Esophagus (tissue), 2 donors: ENCODE measurements around the gene SLC8B1. TPM values are rescaled to one million over a fixed set of nuclear protein-coding genes. Genes with fewer than 3 reads are reported as not detected.
"Not testable (repeated sequence)": the region's sequence is repeated elsewhere in the genome, so short reads cannot be mapped to it uniquely, and the experiment has no call there.

Experiments used
- H3K27ac ChIP-seq, 2 donors: one replicate each; pipeline ENCODE4 v1.5.1; 2013; ENCODE audit warnings: low read depth in 2 of 2, mild to moderate bottlenecking in 2 of 2, inconsistent platforms in 1 of 2, low read length in 1 of 2, moderate library complexity in 1 of 2
- H3K27me3 ChIP-seq, 2 donors: one replicate each; pipeline ENCODE4 v1.6.1; 2013; ENCODE audit warnings: low read length in 2 of 2, control low read depth in 1 of 2, mild to moderate bottlenecking in 1 of 2; ENCODE audit not compliant: insufficient read depth in 2 of 2, control insufficient read depth in 1 of 2
- H3K36me3 ChIP-seq, 2 donors: one replicate each; pipeline ENCODE4 v1.6.1; 2013; ENCODE audit warnings: low read length in 1 of 2; ENCODE audit not compliant: control insufficient read depth in 2 of 2, insufficient read depth in 2 of 2
- H3K4me1 ChIP-seq, 2 donors: one replicate each; pipeline ENCODE4 v1.6.1; 2013; ENCODE audit warnings: low read length in 1 of 2; ENCODE audit not compliant: control insufficient read depth in 2 of 2, insufficient read depth in 2 of 2
- H3K4me3 ChIP-seq, 2 donors: one replicate each; pipeline ENCODE4 v1.5.1; 2013; ENCODE audit warnings: low read length in 2 of 2, mild to moderate bottlenecking in 2 of 2, low read depth in 1 of 2, moderate library complexity in 1 of 2
- H3K9me3 ChIP-seq, 2 donors: one replicate each; pipeline ENCODE4 v1.6.1; 2013; ENCODE audit warnings: mild to moderate bottlenecking in 2 of 2, low read depth in 1 of 2, low read length in 1 of 2, moderate library complexity in 1 of 2; ENCODE audit not compliant: control insufficient read depth in 2 of 2, insufficient read depth in 1 of 2
- WGBS, 2 donors: extraction: QIAGEN DNeasy Blood & Tissue Kit; methylation state at CpG; one replicate each; pipeline ENCODE4 v1.1.7; 2013; 5-methylcytosine and 5-hydroxymethylcytosine counted together
- polyA plus RNA-seq, 2 donors: library from polyadenylated mRNA; stranded (reverse); fragments of 200-250 nt; gene quantifications; one replicate each; pipeline ENCODE4 v1.2.3, GENCODE V29; 2013
- donor health status: healthy with polysubstance abuse.
- donor health status: Bipolar disorder and iron deficiency.

Gene SLC8B1
- polyA plus RNA-seq, 2 donors: 17.2 to 19.3 TPM

GRCh38 chr12:113359133-113359938 is 24.4 kb upstream of the SLC8B1 start:
- Histone ChIP-seq H3K27me3 (no peaks in the 10 kb centered on the region), H3K9me3 (no peaks in the 10 kb centered on the region), H3K4me1 (peaks cover 0 to 6% of the 10 kb centered on the region in 2 donors), H3K27ac (peak overlapping the region; percentile 74 to 85), H3K36me3 (no peaks in the 10 kb centered on the region), H3K4me3 (peak overlapping the region; percentile 70 to 90)
- WGBS, 2 donors: 30 to 42% methylated on average over 11 of the region's 11 CpGs

GRCh38 chr12:113358381-113359132 is 23.6 kb upstream of the SLC8B1 start, which contains the start of gene PLBD2:
Gene PLBD2 (plus strand): TSS chr12:113358587. CDS start chr12:113358601, 14 bp downstream.
- H3K36me3 ChIP-seq: no peaks in the 10 kb centered on the region
- H3K9me3 ChIP-seq: no peaks in the 10 kb centered on the region
- no peaks in the 10 kb centered on the region for H3K27me3 ChIP-seq
- WGBS, 2 donors: 1% methylated on average over 66 to 67 of the region's 67 CpGs
- H3K27ac ChIP-seq: peak within 1 kb of the TSS; percentile 74 to 85
- peak within 1 kb of the TSS; percentile 70 to 90 for H3K4me3 ChIP-seq
- peaks cover 0 to 6% of the 10 kb centered on the region in 2 donors for H3K4me1 ChIP-seq

- H3K4me1 ChIP-seq, H3K9me3 ChIP-seq, H3K27ac ChIP-seq, H3K27me3 ChIP-seq, H3K4me3 ChIP-seq, H3K36me3 ChIP-seq: not testable (repeated sequence)
- 90 to 92% methylated on average over 7 of the region's 7 CpGs for WGBS, 2 donors
These were observed 19.3 kb upstream of the SLC8B1 start for GRCh38 chr12:113354192-113354591.

GRCh38 chr12:113351089-113351488 is 16.2 kb upstream of the SLC8B1 start:
- H3K9me3 ChIP-seq: no peaks in the 10 kb centered on the region

GRCh38 chr12:113348849-113349536 is 14.1 kb upstream of the SLC8B1 start:
- WGBS, 2 donors: 59 to 69% methylated on average over 19 of the region's 19 CpGs
- Histone ChIP-seq H3K4me3 (no peak overlapping the region), H3K36me3 (no peaks in the 10 kb centered on the region), H3K27ac (no peak overlapping the region), H3K27me3 (no peaks in the 10 kb centered on the region), H3K9me3 (no peaks in the 10 kb centered on the region), H3K4me1 (no peaks in the 10 kb centered on the region)

More at GRCh38 chr12:113351089-113351488, 16.2 kb upstream of the SLC8B1 start:
- no peaks in the 10 kb centered on the region for H3K4me1 ChIP-seq
- no peak overlapping the region for H3K4me3 ChIP-seq
- H3K27ac ChIP-seq: no peak overlapping the region
- H3K27me3 ChIP-seq: no peaks in the 10 kb centered on the region
- no peaks in the 10 kb centered on the region for H3K36me3 ChIP-seq

- Histone ChIP-seq H3K27ac (no peak overlapping the region), H3K36me3 (no peaks in the 10 kb centered on the region), H3K27me3 (no peaks in the 10 kb centered on the region), H3K4me1 (no peaks in the 10 kb centered on the region), H3K4me3 (no peak overlapping the region), H3K9me3 (no peaks in the 10 kb centered on the region)
- WGBS, 2 donors: 61 to 81% methylated on average over 2 of the region's 2 CpGs
These were observed 13.0 kb upstream of the SLC8B1 start for GRCh38 chr12:113347892-113348291.

- H3K4me3 ChIP-seq: no peak overlapping the region
- WGBS, 2 donors: 87 to 93% methylated on average over 3 of the region's 3 CpGs
- H3K27ac ChIP-seq: no peak overlapping the region
- H3K36me3 ChIP-seq: no peaks in the 10 kb centered on the region
- H3K9me3 ChIP-seq: no peaks in the 10 kb centered on the region
- no peaks in the 10 kb centered on the region for H3K4me1 ChIP-seq
- H3K27me3 ChIP-seq: no peaks in the 10 kb centered on the region
These were observed 12.2 kb upstream of the SLC8B1 start for GRCh38 chr12:113347107-113347506.

- 82 to 87% methylated on average over 5 of the region's 5 CpGs for WGBS, 2 donors
- Histone ChIP-seq H3K4me3 (no peak overlapping the region), H3K36me3 (no peaks in the 10 kb centered on the region), H3K27me3 (no peaks in the 10 kb centered on the region), H3K4me1 (no peaks in the 10 kb centered on the region), H3K27ac (no peak overlapping the region), H3K9me3 (no peaks in the 10 kb centered on the region)
These were observed 11.4 kb upstream of the SLC8B1 start for GRCh38 chr12:113346353-113346752.

GRCh38 chr12:113345318-113345717 is 10.4 kb upstream of the SLC8B1 start:
- WGBS, 2 donors: 95 to 96% methylated on average over 6 of the region's 6 CpGs
- Histone ChIP-seq H3K4me3 (no peak overlapping the region), H3K36me3 (no peaks in the 10 kb centered on the region), H3K9me3 (no peaks in the 10 kb centered on the region), H3K4me1 (no peaks in the 10 kb centered on the region), H3K27me3 (no peaks in the 10 kb centered on the region), H3K27ac (no peak overlapping the region)
